ENCODE measurements around the gene ZNF385C.

The ZNF385C gene

GRCh38 chr17:42090964-42091790, 7.1 kb downstream of the ZNF385C start:
- TF ChIP-seq, protein P1, sequence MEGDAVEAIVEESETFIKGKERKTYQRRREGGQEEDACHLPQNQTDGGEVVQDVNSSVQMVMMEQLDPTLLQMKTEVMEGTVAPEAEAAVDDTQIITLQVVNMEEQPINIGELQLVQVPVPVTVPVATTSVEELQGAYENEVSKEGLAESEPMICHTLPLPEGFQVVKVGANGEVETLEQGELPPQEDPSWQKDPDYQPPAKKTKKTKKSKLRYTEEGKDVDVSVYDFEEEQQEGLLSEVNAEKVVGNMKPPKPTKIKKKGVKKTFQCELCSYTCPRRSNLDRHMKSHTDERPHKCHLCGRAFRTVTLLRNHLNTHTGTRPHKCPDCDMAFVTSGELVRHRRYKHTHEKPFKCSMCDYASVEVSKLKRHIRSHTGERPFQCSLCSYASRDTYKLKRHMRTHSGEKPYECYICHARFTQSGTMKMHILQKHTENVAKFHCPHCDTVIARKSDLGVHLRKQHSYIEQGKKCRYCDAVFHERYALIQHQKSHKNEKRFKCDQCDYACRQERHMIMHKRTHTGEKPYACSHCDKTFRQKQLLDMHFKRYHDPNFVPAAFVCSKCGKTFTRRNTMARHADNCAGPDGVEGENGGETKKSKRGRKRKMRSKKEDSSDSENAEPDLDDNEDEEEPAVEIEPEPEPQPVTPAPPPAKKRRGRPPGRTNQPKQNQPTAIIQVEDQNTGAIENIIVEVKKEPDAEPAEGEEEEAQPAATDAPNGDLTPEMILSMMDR (IDR thresholded peaks at IDR 0.05; ENCODE audit: borderline replicate concordance, control extremely low read depth, extremely low read depth, insufficient read depth, missing control alignments) = no peak
- DNase-seq (ENCODE audit: low spot score) = no peak
- in situ Hi-C loops (cut with MboI; ENCODE audit: low sequenced_read_pairs, unreplicated experiment) = no loop called here

GRCh38 chr17:42088736-42089135, 9.5 kb downstream of the ZNF385C start:
- TF ChIP-seq, protein P1 (IDR thresholded peaks at IDR 0.05; ENCODE audit: borderline replicate concordance, control extremely low read depth, extremely low read depth, insufficient read depth, missing control alignments) = no peak
- in situ Hi-C loops (cut with MboI; ENCODE audit: low sequenced_read_pairs, unreplicated experiment) = no loop called here
- DNase-seq (ENCODE audit: low spot score) = no peak

GRCh38 chr17:42087736-42088705, 10.3 kb downstream of the ZNF385C start:
- in situ Hi-C loops (cut with MboI; ENCODE audit: low sequenced_read_pairs, unreplicated experiment) = no loop called here
- TF ChIP-seq, protein P1 (IDR thresholded peaks at IDR 0.05; ENCODE audit: borderline replicate concordance, control extremely low read depth, extremely low read depth, insufficient read depth, missing control alignments) = no peak
- no peak for DNase-seq (ENCODE audit: low spot score)

DNA sequence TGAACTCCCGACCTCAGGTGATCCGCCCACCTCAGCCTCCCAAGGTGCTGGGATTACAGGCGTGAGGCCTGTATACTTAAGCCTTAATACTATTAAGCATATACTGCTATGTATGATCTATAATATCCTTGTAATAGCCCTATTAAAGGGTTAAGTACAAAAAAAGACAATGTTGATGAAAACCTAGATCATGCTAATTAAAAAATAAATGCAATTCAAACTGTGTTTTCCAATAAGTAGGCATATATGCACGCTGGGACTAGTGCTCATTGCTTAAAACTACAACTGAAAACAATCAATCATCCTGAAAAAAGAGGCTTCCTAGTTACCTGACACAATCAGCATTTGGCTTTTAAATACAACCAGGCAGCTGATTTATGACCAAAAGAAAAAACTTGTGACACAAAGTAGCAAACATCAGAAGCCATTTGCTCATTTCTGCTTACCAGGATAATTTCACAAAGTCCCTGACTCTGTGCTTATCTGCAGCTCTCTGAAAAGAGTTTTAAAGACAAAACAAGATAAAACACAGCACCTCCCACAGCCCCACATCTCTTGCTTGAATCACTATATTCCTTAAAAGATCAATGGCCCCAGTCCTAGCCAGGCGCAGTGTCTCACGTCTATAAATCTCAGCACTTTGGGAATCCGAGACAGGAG, 11.1 kb downstream of the ZNF385C start:
- TF ChIP-seq, protein P1 (IDR thresholded peaks at IDR 0.05; ENCODE audit: borderline replicate concordance, control extremely low read depth, extremely low read depth, insufficient read depth, missing control alignments) = no peak
- no peak for DNase-seq (ENCODE audit: low spot score)
- in situ Hi-C loops (cut with MboI; ENCODE audit: low sequenced_read_pairs, unreplicated experiment) = no loop called here

GRCh38 chr17:42081516-42082129, 16.6 kb downstream of the ZNF385C start:
- no peak for DNase-seq (ENCODE audit: low spot score)
- in situ Hi-C loops (cut with MboI; ENCODE audit: low sequenced_read_pairs, unreplicated experiment) = no loop called here
- TF ChIP-seq, protein P1 (IDR thresholded peaks at IDR 0.05; ENCODE audit: borderline replicate concordance, control extremely low read depth, extremely low read depth, insufficient read depth, missing control alignments) = no peak

DNA sequence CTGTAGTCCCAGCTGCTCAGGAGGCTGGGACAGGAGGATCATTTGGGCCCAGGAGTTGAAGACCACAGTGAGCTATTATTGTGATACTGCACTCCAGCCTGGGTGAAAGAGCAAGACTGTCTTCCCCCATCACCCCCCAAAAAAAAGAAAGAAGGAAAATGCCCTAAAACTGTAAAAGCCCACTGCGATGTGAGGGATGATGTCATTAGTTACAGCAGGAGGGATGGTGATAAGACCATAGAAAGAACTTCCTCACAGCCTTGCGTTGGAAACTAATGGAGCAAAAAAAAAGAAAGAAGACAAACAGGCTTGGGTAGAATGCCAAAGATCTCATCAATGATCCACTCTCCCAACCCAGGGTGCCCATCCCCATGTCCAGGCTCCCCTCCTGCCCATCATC, 18.7 kb downstream of the ZNF385C start:
- no peak for DNase-seq (ENCODE audit: low spot score)
- in situ Hi-C loops (cut with MboI; ENCODE audit: low sequenced_read_pairs, unreplicated experiment) = no loop called here
- TF ChIP-seq, protein P1 (IDR thresholded peaks at IDR 0.05; ENCODE audit: borderline replicate concordance, control extremely low read depth, extremely low read depth, insufficient read depth, missing control alignments) = no peak
